Measurements from ENCODE around the gene ARCN1.

The ARCN1 gene

GRCh38 chr11:118640332-118641154 is 68.3 kb downstream of the ARCN1 start:
- Mint-ChIP-seq H3K36me3 (ENCODE audit: low read depth) (no peaks in the 10 kb centered on the region), H3K27me3 (ENCODE audit: low read depth) (peaks cover 7% of the 10 kb centered on the region), H3K27ac (no peak overlapping the region), H3K4me1 (ENCODE audit: low read depth) (no peaks in the 10 kb centered on the region), H3K9me3 (no peaks in the 10 kb centered on the region), H3K4me3 (no peak overlapping the region)

GRCh38 chr11:118641397-118642019 is 69.3 kb downstream of the ARCN1 start:
- Mint-ChIP-seq H3K36me3 (ENCODE audit: low read depth) (no peaks in the 10 kb centered on the region), H3K27ac (no peak overlapping the region), H3K9me3 (no peaks in the 10 kb centered on the region), H3K27me3 (ENCODE audit: low read depth) (no peaks in the 10 kb centered on the region), H3K4me3 (no peak overlapping the region), H3K4me1 (ENCODE audit: low read depth) (no peaks in the 10 kb centered on the region)

GRCh38 chr11:118643142-118643994 is 71.2 kb downstream of the ARCN1 start:
- Mint-ChIP-seq H3K27ac (no peak overlapping the region), H3K4me1 (ENCODE audit: low read depth) (no peaks in the 10 kb centered on the region), H3K4me3 (no peak overlapping the region), H3K9me3 (no peaks in the 10 kb centered on the region), H3K27me3 (ENCODE audit: low read depth) (no peaks in the 10 kb centered on the region), H3K36me3 (ENCODE audit: low read depth) (no peaks in the 10 kb centered on the region)

- H3K4me1 Mint-ChIP-seq (ENCODE audit: low read depth), result no peaks in the 10 kb centered on the region
- no peak overlapping the region for H3K27ac Mint-ChIP-seq
- H3K27me3 Mint-ChIP-seq (ENCODE audit: low read depth), result no peaks in the 10 kb centered on the region
- no peaks in the 10 kb centered on the region for H3K9me3 Mint-ChIP-seq
- no peak overlapping the region for H3K4me3 Mint-ChIP-seq
- no peaks in the 10 kb centered on the region for H3K36me3 Mint-ChIP-seq (ENCODE audit: low read depth)
These were observed 71.8 kb downstream of the ARCN1 start for GRCh38 chr11:118643995-118644345.

- Mint-ChIP-seq H3K4me1 (ENCODE audit: low read depth) (no peaks in the 10 kb centered on the region), H3K27me3 (ENCODE audit: low read depth) (no peaks in the 10 kb centered on the region), H3K9me3 (no peaks in the 10 kb centered on the region), H3K4me3 (no peak overlapping the region), H3K36me3 (ENCODE audit: low read depth) (no peaks in the 10 kb centered on the region), H3K27ac (no peak overlapping the region)
These were observed 72.3 kb downstream of the ARCN1 start for GRCh38 chr11:118644496-118644895.

- Mint-ChIP-seq H3K36me3 (ENCODE audit: low read depth) (no peaks in the 10 kb centered on the region), H3K27ac (no peak overlapping the region), H3K4me3 (no peak overlapping the region), H3K27me3 (ENCODE audit: low read depth) (no peaks in the 10 kb centered on the region), H3K9me3 (no peaks in the 10 kb centered on the region), H3K4me1 (ENCODE audit: low read depth) (no peaks in the 10 kb centered on the region)
These were observed 73.0 kb downstream of the ARCN1 start for GRCh38 chr11:118645066-118645715.

GRCh38 chr11:118646393-118646792 is 74.2 kb downstream of the ARCN1 start:
- Mint-ChIP-seq H3K27me3 (ENCODE audit: low read depth) (no peaks in the 10 kb centered on the region), H3K4me1 (ENCODE audit: low read depth) (no peaks in the 10 kb centered on the region), H3K36me3 (ENCODE audit: low read depth) (no peaks in the 10 kb centered on the region), H3K27ac (no peak overlapping the region), H3K9me3 (no peaks in the 10 kb centered on the region), H3K4me3 (no peak overlapping the region)

GRCh38 chr11:118648291-118648690 is 76.1 kb downstream of the ARCN1 start:
- H3K4me3 Mint-ChIP-seq, result no peak overlapping the region

GRCh38 chr11:118649941-118650340 is 77.7 kb downstream of the ARCN1 start:
- Mint-ChIP-seq H3K4me3 (no peak overlapping the region), H3K27me3 (ENCODE audit: low read depth) (no peaks in the 10 kb centered on the region), H3K27ac (no peak overlapping the region), H3K36me3 (ENCODE audit: low read depth) (no peaks in the 10 kb centered on the region), H3K4me1 (ENCODE audit: low read depth) (peaks cover 6% of the 10 kb centered on the region), H3K9me3 (no peaks in the 10 kb centered on the region)

More at GRCh38 chr11:118648291-118648690, 76.1 kb downstream of the ARCN1 start:
- H3K9me3 Mint-ChIP-seq, result no peaks in the 10 kb centered on the region
- no peak overlapping the region for H3K27ac Mint-ChIP-seq
- H3K4me1 Mint-ChIP-seq (ENCODE audit: low read depth), result peaks cover 6% of the 10 kb centered on the region
- H3K27me3 Mint-ChIP-seq (ENCODE audit: low read depth), result no peaks in the 10 kb centered on the region
- H3K36me3 Mint-ChIP-seq (ENCODE audit: low read depth), result no peaks in the 10 kb centered on the region

- H3K4me1 Mint-ChIP-seq (ENCODE audit: low read depth), result peaks cover 6% of the 10 kb centered on the region
- no peaks in the 10 kb centered on the region for H3K36me3 Mint-ChIP-seq (ENCODE audit: low read depth)
- H3K9me3 Mint-ChIP-seq, result no peaks in the 10 kb centered on the region
- no peak overlapping the region for H3K27ac Mint-ChIP-seq
- no peaks in the 10 kb centered on the region for H3K27me3 Mint-ChIP-seq (ENCODE audit: low read depth)
- no peak overlapping the region for H3K4me3 Mint-ChIP-seq
These were observed 78.2 kb downstream of the ARCN1 start for GRCh38 chr11:118650366-118650765.

GRCh38 chr11:118651820-118652219 is 79.6 kb downstream of the ARCN1 start:
- no peaks in the 10 kb centered on the region for H3K36me3 Mint-ChIP-seq (ENCODE audit: low read depth)
- no peak overlapping the region for H3K27ac Mint-ChIP-seq
- no peak overlapping the region for H3K4me3 Mint-ChIP-seq
- H3K9me3 Mint-ChIP-seq, result no peaks in the 10 kb centered on the region
- H3K27me3 Mint-ChIP-seq (ENCODE audit: low read depth), result no peaks in the 10 kb centered on the region
- H3K4me1 Mint-ChIP-seq (ENCODE audit: low read depth), result peaks cover 6% of the 10 kb centered on the region
